HL-60 (cell line): ENCODE results near the gene CD164L2.

Experiments used
- DNase-seq, 2 experiments: peaks; one replicate each; pipeline ENCODE4 v3.0.0-alpha.2; 2010 to 2020; ENCODE audit warnings: low read depth in 1 of 2, low spot score in 1 of 2
- H3K27ac ChIP-seq: fragments of 250-450 bp; sonication (Bioruptor Pico); replicated peaks from 2 replicates; pipeline ENCODE4 v1.5.1; 2020; ENCODE audit warnings: mild to moderate bottlenecking, moderate library complexity
- H3K27me3 ChIP-seq: fragments of 250-450 bp; sonication (Bioruptor Pico); 2 replicates; pipeline ENCODE4 v1.5.1; 2021; ENCODE audit warnings: mild to moderate bottlenecking, moderate library complexity; ENCODE audit not compliant: insufficient read depth, poor library complexity, severe bottlenecking
- H3K4me3 ChIP-seq: replicated peaks from 2 replicates; pipeline ENCODE4 v1.5.1; 2011; ENCODE audit warnings: mild to moderate bottlenecking, control low read depth, low read length; ENCODE audit not compliant: insufficient read depth
- CTCF ChIP-seq: IDR thresholded peaks from one replicate; pipeline ENCODE4 v1.5.1; 2011; ENCODE audit warnings: low read length, control low read depth, inconsistent platforms; ENCODE audit not compliant: insufficient read depth
- GABPA ChIP-seq: IDR thresholded peaks from 2 replicates; pipeline ENCODE4 v1.6.1; 2012; ENCODE audit warnings: low read depth
- POLR2AphosphoS5 ChIP-seq: IDR thresholded peaks from 2 replicates; pipeline ENCODE4 v1.6.1; 2012; ENCODE audit warnings: low read depth
- REST ChIP-seq: IDR thresholded peaks from 2 replicates; pipeline ENCODE4 v1.6.1; 2012; ENCODE audit warnings: low read depth; ENCODE audit not compliant: insufficient replicate concordance
- SPI1 ChIP-seq: IDR thresholded peaks from 2 replicates; pipeline ENCODE4 v1.6.1; 2012; ENCODE audit warnings: low read depth, mild to moderate bottlenecking, borderline replicate concordance

Gene CD164L2

GRCh38 chr1:27353166-27353565 lies 30.0 kb downstream of the CD164L2 start:
- Histone ChIP-seq H3K4me3 (no peak overlapping the region), H3K27me3 (no peaks in the 10 kb centered on the region), H3K27ac (no peak overlapping the region)
- TF ChIP-seq POLR2AphosphoS5 (0 out of 2 replicates have a peak, but pooled peaks have one; percentile 25), GABPA (no peak)
- DNase-seq = no peak

- no peak overlapping the region for H3K4me3 ChIP-seq
- DNase-seq = no peak
- TF ChIP-seq SPI1 (no peak), REST (no peak), CTCF (no peak), GABPA (no peak), POLR2AphosphoS5 (no peak)
- no peak overlapping the region for H3K27ac ChIP-seq
- no peaks in the 10 kb centered on the region for H3K27me3 ChIP-seq
Measured at GRCh38 chr1:27351541-27352107, 31.5 kb downstream of the CD164L2 start.

- DNase-seq = no peak
- no peak overlapping the region for H3K4me3 ChIP-seq
- H3K27ac ChIP-seq = no peak overlapping the region
- H3K27me3 ChIP-seq = no peaks in the 10 kb centered on the region
- TF ChIP-seq GABPA = no peak
- no peak for TF ChIP-seq SPI1
- TF ChIP-seq CTCF = no peak
- 0 out of 2 replicates have a peak, but pooled peaks have one; percentile 11 for TF ChIP-seq POLR2AphosphoS5
Measured at GRCh38 chr1:27350663-27351540, 32.2 kb downstream of the CD164L2 start.

GRCh38 chr1:27349784-27350662 lies 33.1 kb downstream of the CD164L2 start:
- no peaks in the 10 kb centered on the region for H3K27me3 ChIP-seq
- TF ChIP-seq SPI1 (no peak), CTCF (no peak), POLR2AphosphoS5 (no peak), REST (no peak), GABPA (no peak)
- H3K27ac ChIP-seq = no peak overlapping the region
- H3K4me3 ChIP-seq = no peak overlapping the region
- DNase-seq = no peak
